Caki2 (cell line): ENCODE measurements around the gene ETV6. TPM values are rescaled to one million over a fixed set of nuclear protein-coding genes. Genes with fewer than 3 reads are reported as not detected.

Experiments used
- DNase-seq: peaks from one replicate; pipeline ENCODE4 v3.0.0-alpha.2; 2015; ENCODE audit warnings: low read depth
- in situ Hi-C: cut with HindIII; loops from 2 replicates; pipeline ENCODE4 v1.10.0; 2016; ENCODE audit warnings: low sequenced_read_pairs, low pct_unique_long_range_greater_than_20kb, mixed read lengths
- total RNA-seq: library from RNA; depleted of rRNA; stranded (reverse); fragments of >200 nt; shearing (Covaris generic); gene quantifications from 2 replicates; pipeline ENCODE4 v1.2.3, GENCODE V29; 2014; ENCODE audit warnings: low replicate concordance

ETV6 gene
- total RNA-seq, 1 experiment from 2014 or later, result 14.7 TPM

GRCh38 chr12:11684811-11685210 is 35.3 kb downstream of the ETV6 start:
- in situ Hi-C loops, result no loop called here
- no peak for DNase-seq

GRCh38 chr12:11685316-11685715 is 35.8 kb downstream of the ETV6 start:
- DNase-seq, result no peak
- in situ Hi-C loops, result no loop called here

- in situ Hi-C loops, result no loop called here
- DNase-seq, result no peak
Observed at GRCh38 chr12:11685716-11686115, 36.2 kb downstream of the ETV6 start.

GRCh38 chr12:11686120-11686519 is 36.6 kb downstream of the ETV6 start:
- in situ Hi-C loops, result no loop called here
- DNase-seq, result no peak

- DNase-seq, result no peak
Observed at GRCh38 chr12:11687528-11687927, 38.1 kb downstream of the ETV6 start.

GRCh38 chr12:11688379-11688778 is 38.9 kb downstream of the ETV6 start:
- no peak for DNase-seq
- in situ Hi-C loops, result no loop called here

More at GRCh38 chr12:11687528-11687927, 38.1 kb downstream of the ETV6 start:
- in situ Hi-C loops, result no loop called here

GRCh38 chr12:11688831-11689230 is 39.4 kb downstream of the ETV6 start:
- DNase-seq, result no peak
- in situ Hi-C loops, result no loop called here

GRCh38 chr12:11689591-11690186 is 40.2 kb downstream of the ETV6 start:
- DNase-seq, result no peak

GRCh38 chr12:11693067-11693466 is 43.6 kb downstream of the ETV6 start:
- in situ Hi-C loops, result no loop called here
- no peak for DNase-seq

More at GRCh38 chr12:11689591-11690186, 40.2 kb downstream of the ETV6 start:
- in situ Hi-C loops, result no loop called here

- DNase-seq, result no peak
- in situ Hi-C loops, result no loop called here
Observed at GRCh38 chr12:11693601-11694000, 44.1 kb downstream of the ETV6 start.

- no peak for DNase-seq
- in situ Hi-C loops, result no loop called here
Observed at GRCh38 chr12:11694528-11694927, 45.1 kb downstream of the ETV6 start.

GRCh38 chr12:11695321-11695720 is 45.8 kb downstream of the ETV6 start:
- DNase-seq, result no peak
- in situ Hi-C loops, result no loop called here

GRCh38 chr12:11696084-11696483 is 46.6 kb downstream of the ETV6 start:
- DNase-seq, result no peak
- in situ Hi-C loops, result no loop called here

GRCh38 chr12:11697131-11697530 is 47.7 kb downstream of the ETV6 start:
- DNase-seq, result no peak
- in situ Hi-C loops, result no loop called here

- in situ Hi-C loops, result no loop called here
- DNase-seq, result no peak
Observed at GRCh38 chr12:11697670-11698387, 48.4 kb downstream of the ETV6 start.

- in situ Hi-C loops, result no loop called here
- DNase-seq, result no peak
Observed at GRCh38 chr12:11698729-11699128, 49.3 kb downstream of the ETV6 start.

- in situ Hi-C loops, result no loop called here
- no peak for DNase-seq
Observed at GRCh38 chr12:11701433-11701832, 52.0 kb downstream of the ETV6 start.

- no peak for DNase-seq
- in situ Hi-C loops, result no loop called here
Observed at GRCh38 chr12:11702959-11703358, 53.5 kb downstream of the ETV6 start.

- no peak for DNase-seq
- in situ Hi-C loops, result no loop called here
Observed at GRCh38 chr12:11703378-11703777, 53.9 kb downstream of the ETV6 start.

- in situ Hi-C loops, result no loop called here
Observed at GRCh38 chr12:11704089-11704488, 54.6 kb downstream of the ETV6 start.

More at GRCh38 chr12:11704089-11704488, 54.6 kb downstream of the ETV6 start:
- DNase-seq, result no peak
